Stimulated activated memory B cell treated with anti-CD40 and anti-IgM and Interleukin-4, amounts not matched to agents 10 μg/mL and 1 μg/mL and 100 μg/mL, for 72 hours (primary cell): ENCODE data around the gene SLPI.
A peak's percentile ranks its signal among the peaks of the same experiment; 100 is the strongest.

ENCODE experiments used
- ATAC-seq: fragments of 150-1000 bp; cut with Tn5 transposase; 2 replicates; pipeline ENCODE4 v1.10.0; 2021
- H3K27ac Mint-ChIP-seq: one replicate; pipeline ENCODE4 v1.8.0; 2022; ENCODE audit warnings: mild to moderate bottlenecking, mixed read lengths
- H3K27me3 Mint-ChIP-seq: one replicate; pipeline ENCODE4 v1.8.0; 2022; ENCODE audit warnings: mixed read lengths
- H3K36me3 Mint-ChIP-seq: one replicate; pipeline ENCODE4 v1.8.0; 2022; ENCODE audit warnings: mixed read lengths
- H3K4me1 Mint-ChIP-seq: one replicate; pipeline ENCODE4 v1.8.0; 2022; ENCODE audit warnings: mixed read lengths
- H3K4me3 Mint-ChIP-seq: one replicate; pipeline ENCODE4 v1.8.0; 2022; ENCODE audit warnings: mild to moderate bottlenecking, moderate library complexity, mixed read lengths
- H3K9me3 Mint-ChIP-seq: one replicate; pipeline ENCODE4 v1.8.0; 2022; ENCODE audit warnings: mixed read lengths

Gene SLPI

GRCh38 chr20:45251884-45252560 is 2.3 kb downstream of the SLPI start:
- no peak overlapping the region for H3K27ac Mint-ChIP-seq

GRCh38 chr20:45248609-45249008 is 5.8 kb downstream of the SLPI start:
- H3K36me3 Mint-ChIP-seq: no peaks in the 10 kb centered on the region
- peaks cover 83% of the 10 kb centered on the region for H3K27me3 Mint-ChIP-seq
- no peaks in the 10 kb centered on the region for H3K4me1 Mint-ChIP-seq
- ATAC-seq: no peak
- no peak overlapping the region for H3K27ac Mint-ChIP-seq
- H3K9me3 Mint-ChIP-seq: no peaks in the 10 kb centered on the region
- no peak overlapping the region for H3K4me3 Mint-ChIP-seq

More at GRCh38 chr20:45251884-45252560, 2.3 kb downstream of the SLPI start:
- Mint-ChIP-seq H3K9me3 (no peaks in the 10 kb centered on the region), H3K4me3 (no peak overlapping the region), H3K27me3 (peaks cover 69% of the 10 kb centered on the region), H3K4me1 (no peaks in the 10 kb centered on the region), H3K36me3 (no peaks in the 10 kb centered on the region)
- ATAC-seq: no peak

GRCh38 chr20:45247865-45248264 is 6.5 kb downstream of the SLPI start:
- ATAC-seq: no peak
- H3K4me3 Mint-ChIP-seq: no peak overlapping the region
- no peaks in the 10 kb centered on the region for H3K4me1 Mint-ChIP-seq
- H3K27me3 Mint-ChIP-seq: peaks cover 76% of the 10 kb centered on the region
- H3K9me3 Mint-ChIP-seq: no peaks in the 10 kb centered on the region
- no peaks in the 10 kb centered on the region for H3K36me3 Mint-ChIP-seq
- H3K27ac Mint-ChIP-seq: no peak overlapping the region

- Mint-ChIP-seq H3K4me3 (no peak overlapping the region), H3K9me3 (no peaks in the 10 kb centered on the region), H3K36me3 (no peaks in the 10 kb centered on the region), H3K27me3 (peaks cover 58% of the 10 kb centered on the region), H3K4me1 (no peaks in the 10 kb centered on the region), H3K27ac (no peak overlapping the region)
- ATAC-seq: no peak
These were observed 8.3 kb downstream of the SLPI start for GRCh38 chr20:45246109-45246508.

GRCh38 chr20:45238139-45238538 is 16.2 kb downstream of the SLPI start:
- no peak for ATAC-seq
- Mint-ChIP-seq H3K4me1 (no peaks in the 10 kb centered on the region), H3K27me3 (peaks cover 64% of the 10 kb centered on the region), H3K27ac (no peak overlapping the region), H3K4me3 (no peak overlapping the region), H3K36me3 (peaks cover 6% of the 10 kb centered on the region), H3K9me3 (peaks cover 9% of the 10 kb centered on the region)

- Mint-ChIP-seq H3K4me3 (no peak overlapping the region), H3K27me3 (peaks cover 84% of the 10 kb centered on the region), H3K4me1 (peaks cover 8% of the 10 kb centered on the region), H3K27ac (no peak overlapping the region), H3K9me3 (peaks cover 9% of the 10 kb centered on the region), H3K36me3 (peaks cover 6% of the 10 kb centered on the region)
- no peak for ATAC-seq
These were observed 18.4 kb downstream of the SLPI start for GRCh38 chr20:45235995-45236394.

GRCh38 chr20:45230631-45231030 is 23.7 kb downstream of the SLPI start:
- H3K9me3 Mint-ChIP-seq: peaks cover 9% of the 10 kb centered on the region
- H3K27me3 Mint-ChIP-seq: peaks cover 82% of the 10 kb centered on the region
- peaks cover 8% of the 10 kb centered on the region for H3K4me1 Mint-ChIP-seq
- ATAC-seq: no peak
- H3K27ac Mint-ChIP-seq: no peak overlapping the region
- H3K36me3 Mint-ChIP-seq: peaks cover 6% of the 10 kb centered on the region
- no peak overlapping the region for H3K4me3 Mint-ChIP-seq

- no peak overlapping the region for H3K27ac Mint-ChIP-seq
- peaks cover 8% of the 10 kb centered on the region for H3K4me1 Mint-ChIP-seq
- H3K4me3 Mint-ChIP-seq: no peak overlapping the region
- peaks cover 83% of the 10 kb centered on the region for H3K27me3 Mint-ChIP-seq
- peaks cover 7% of the 10 kb centered on the region for H3K9me3 Mint-ChIP-seq
- no peak for ATAC-seq
- peaks cover 4% of the 10 kb centered on the region for H3K36me3 Mint-ChIP-seq
These were observed 24.9 kb downstream of the SLPI start for GRCh38 chr20:45229264-45230056.

- Mint-ChIP-seq H3K4me3 (no peak overlapping the region), H3K9me3 (no peaks in the 10 kb centered on the region), H3K4me1 (no peaks in the 10 kb centered on the region), H3K36me3 (no peaks in the 10 kb centered on the region), H3K27ac (no peak overlapping the region), H3K27me3 (peaks cover 71% of the 10 kb centered on the region)
- ATAC-seq: no peak
These were observed 28.1 kb downstream of the SLPI start for GRCh38 chr20:45226287-45226686.

GRCh38 chr20:45223136-45223535 is 31.2 kb downstream of the SLPI start:
- H3K27me3 Mint-ChIP-seq: peaks cover 56% of the 10 kb centered on the region
- ATAC-seq: no peak
- H3K27ac Mint-ChIP-seq: no peak overlapping the region
- no peak overlapping the region for H3K4me3 Mint-ChIP-seq
- no peaks in the 10 kb centered on the region for H3K4me1 Mint-ChIP-seq
- H3K36me3 Mint-ChIP-seq: no peaks in the 10 kb centered on the region
- H3K9me3 Mint-ChIP-seq: no peaks in the 10 kb centered on the region

GRCh38 chr20:45221076-45221475 is 33.3 kb downstream of the SLPI start, which contains the start of gene SEMG2:
Gene SEMG2, plus strand, starts transcription at chr20:45221373. Its CDS starts 17 bp downstream, at chr20:45221390.
- ATAC-seq: no peak
- Mint-ChIP-seq H3K4me1 (no peaks in the 10 kb centered on the region), H3K4me3 (no peak within 1 kb of the TSS), H3K9me3 (no peaks in the 10 kb centered on the region), H3K27ac (no peak within 1 kb of the TSS), H3K36me3 (no peaks in the 10 kb centered on the region), H3K27me3 (peaks cover 63% of the 10 kb centered on the region)

- H3K36me3 Mint-ChIP-seq: no peaks in the 10 kb centered on the region
- ATAC-seq: peak; percentile 24
- H3K27me3 Mint-ChIP-seq: peaks cover 63% of the 10 kb centered on the region
- H3K27ac Mint-ChIP-seq: no peak overlapping the region
- no peak overlapping the region for H3K4me3 Mint-ChIP-seq
- no peaks in the 10 kb centered on the region for H3K4me1 Mint-ChIP-seq
- no peaks in the 10 kb centered on the region for H3K9me3 Mint-ChIP-seq
These were observed 35.7 kb downstream of the SLPI start for GRCh38 chr20:45218636-45219035.

GRCh38 chr20:45218124-45218523 is 36.2 kb downstream of the SLPI start:
- no peak overlapping the region for H3K27ac Mint-ChIP-seq
- ATAC-seq: no peak
- no peaks in the 10 kb centered on the region for H3K36me3 Mint-ChIP-seq
- no peak overlapping the region for H3K4me3 Mint-ChIP-seq
- H3K9me3 Mint-ChIP-seq: no peaks in the 10 kb centered on the region
- H3K27me3 Mint-ChIP-seq: peaks cover 67% of the 10 kb centered on the region
- H3K4me1 Mint-ChIP-seq: no peaks in the 10 kb centered on the region

- no peaks in the 10 kb centered on the region for H3K36me3 Mint-ChIP-seq
- no peak for ATAC-seq
- H3K27ac Mint-ChIP-seq: no peak overlapping the region
- H3K4me3 Mint-ChIP-seq: no peak overlapping the region
- no peaks in the 10 kb centered on the region for H3K4me1 Mint-ChIP-seq
- H3K9me3 Mint-ChIP-seq: no peaks in the 10 kb centered on the region
- peaks cover 59% of the 10 kb centered on the region for H3K27me3 Mint-ChIP-seq
These were observed 41.5 kb downstream of the SLPI start for GRCh38 chr20:45212836-45213235.

GRCh38 chr20:45211569-45212474 is 42.5 kb downstream of the SLPI start:
- peaks cover 59% of the 10 kb centered on the region for H3K27me3 Mint-ChIP-seq
- no peaks in the 10 kb centered on the region for H3K4me1 Mint-ChIP-seq
- no peaks in the 10 kb centered on the region for H3K36me3 Mint-ChIP-seq
- ATAC-seq: no peak
- H3K27ac Mint-ChIP-seq: no peak overlapping the region
- no peaks in the 10 kb centered on the region for H3K9me3 Mint-ChIP-seq
- H3K4me3 Mint-ChIP-seq: no peak overlapping the region
